ENCODE data around the gene LAMP2. TPM values are rescaled to one million over a fixed set of nuclear protein-coding genes. Genes with fewer than 3 reads are reported as not detected.
"Not testable (repeated sequence)": the region's sequence is repeated elsewhere in the genome, so short reads cannot be mapped to it uniquely, and the experiment has no call there.

Gene LAMP2
- total RNA-seq, 2 donors from 2014 or later = 33.6 to 67.7 TPM

- H3K4me1 ChIP-seq = no peaks in the 10 kb centered on the region
- H3K36me3 ChIP-seq (replicated peaks in 1 of 2; ENCODE audit: insufficient read depth in 1 of 2, low read depth in 2 of 2) = no peaks in the 10 kb centered on the region
- H3K9me3 ChIP-seq = no peaks in the 10 kb centered on the region
- WGBS, 2 donors = 50 to 100% methylated on average over 1 of the region's 1 CpG
- H3K27ac ChIP-seq = no peak overlapping the region
- TF ChIP-seq CTCF (IDR thresholded peaks at IDR 0.05) (no peak), POLR2A (IDR thresholded peaks at IDR 0.05) (no peak)
- intact Hi-C loops (cut with DNase I) = no loop called here
- no peak overlapping the region for H3K4me3 ChIP-seq
- ATAC-seq (no peak), DNase-seq (no peak)
- no peaks in the 10 kb centered on the region for H3K27me3 ChIP-seq
Measured at GRCh38 chrX:120504569-120504968, 35.5 kb upstream of the LAMP2 start.

GRCh38 chrX:120499301-120500072, 30.4 kb upstream of the LAMP2 start:
- H3K4me3 ChIP-seq = no peak overlapping the region
- intact Hi-C loops (cut with DNase I) = no loop called here
- ATAC-seq = no peak
- H3K4me1 ChIP-seq = no peaks in the 10 kb centered on the region
- WGBS, 2 donors = 57 to 68% methylated on average over 4 of the region's 4 CpGs
- H3K9me3 ChIP-seq = no peaks in the 10 kb centered on the region
- TF ChIP-seq CTCF (IDR thresholded peaks at IDR 0.05) = no peak
- TF ChIP-seq POLR2A (IDR thresholded peaks at IDR 0.05) = no peak
- no peaks in the 10 kb centered on the region for H3K36me3 ChIP-seq (replicated peaks in 1 of 2; ENCODE audit: insufficient read depth in 1 of 2, low read depth in 2 of 2)
- no peaks in the 10 kb centered on the region for H3K27me3 ChIP-seq
- H3K27ac ChIP-seq = no peak overlapping the region
- peak in 1 of 4 donors; percentile 13 for DNase-seq

GRCh38 chrX:120490119-120490518, 21.0 kb upstream of the LAMP2 start:
- 95 to 100% methylated on average over 1 to 2 of the region's 2 CpGs for WGBS, 2 donors
- ATAC-seq; DNase-seq; H3K27me3 ChIP-seq; H3K9me3 ChIP-seq; H3K4me3 ChIP-seq; intact Hi-C loops (cut with DNase I); H3K4me1 ChIP-seq; H3K27ac ChIP-seq; H3K36me3 ChIP-seq (replicated peaks in 1 of 2; ENCODE audit: insufficient read depth in 1 of 2, low read depth in 2 of 2): not testable (repeated sequence)

- no peaks in the 10 kb centered on the region for H3K27me3 ChIP-seq
- intact Hi-C loops (cut with DNase I) = no loop called here
- no peaks in the 10 kb centered on the region for H3K9me3 ChIP-seq
- WGBS, 2 donors = 18 to 26% methylated on average over 9 of the region's 9 CpGs
- TF ChIP-seq POLR2A (IDR thresholded peaks at IDR 0.05) = no peak
- H3K4me1 ChIP-seq = peaks cover 4% of the 10 kb centered on the region
- DNase-seq (no peak), ATAC-seq (no peak)
- peak overlapping the region in 3 of 4 donors; percentile 25 to 93 (median 89) for H3K27ac ChIP-seq
- no peak overlapping the region for H3K4me3 ChIP-seq
- H3K36me3 ChIP-seq (replicated peaks in 1 of 2; ENCODE audit: insufficient read depth in 1 of 2, low read depth in 2 of 2) = no peaks in the 10 kb centered on the region
Measured at GRCh38 chrX:120486786-120487185, 17.7 kb upstream of the LAMP2 start.

GRCh38 chrX:120485638-120486520, 16.8 kb upstream of the LAMP2 start:
- Histone ChIP-seq H3K4me1 (peaks cover 4% of the 10 kb centered on the region), H3K9me3 (no peaks in the 10 kb centered on the region), H3K4me3 (peak overlapping the region in 1 of 2 donors; percentile 7), H3K36me3 (replicated peaks in 1 of 2; ENCODE audit: insufficient read depth in 1 of 2, low read depth in 2 of 2) (no peaks in the 10 kb centered on the region), H3K27ac (peak overlapping the region; percentile 66 to 96 (median 91)), H3K27me3 (no peaks in the 10 kb centered on the region)
- peak; percentile 78 to 88 (median 83) for DNase-seq
- intact Hi-C loops (cut with DNase I) = no loop called here
- TF ChIP-seq CTCF (IDR thresholded peaks at IDR 0.05) (peak; percentile 24 to 79 (median 72)), POLR2A (IDR thresholded peaks at IDR 0.05) (peak; percentile 24 to 62 (median 59))
- WGBS, 2 donors = 0 to 1% methylated on average over 20 to 36 of the region's 39 CpGs
- ATAC-seq = peak; percentile 93

All from body of pancreas (tissue), 4 donors.